Measurements from ENCODE around the gene GSTA4.

The GSTA4 gene

DNA sequence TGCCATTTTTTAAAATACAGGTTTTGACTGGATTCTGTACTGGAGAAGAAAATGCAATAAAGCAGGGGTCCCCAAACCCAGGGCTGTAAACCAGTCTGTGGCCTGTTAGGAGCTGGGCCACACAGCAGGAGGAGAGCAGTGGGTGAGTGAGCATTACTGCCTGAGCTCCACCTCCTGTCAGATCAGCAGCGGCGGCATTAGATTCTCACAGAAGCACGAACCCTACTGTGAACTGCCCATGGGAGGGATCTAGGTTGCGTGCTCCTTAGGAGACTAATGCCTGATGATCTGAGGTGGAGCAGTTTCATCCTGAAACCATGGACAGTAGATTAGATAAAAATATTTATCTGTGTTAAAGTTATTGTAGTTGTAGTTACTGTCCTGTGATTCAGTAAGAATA is 49.0 kb upstream of the GSTA4 start (continued):
- TF ChIP-seq, protein P1, sequence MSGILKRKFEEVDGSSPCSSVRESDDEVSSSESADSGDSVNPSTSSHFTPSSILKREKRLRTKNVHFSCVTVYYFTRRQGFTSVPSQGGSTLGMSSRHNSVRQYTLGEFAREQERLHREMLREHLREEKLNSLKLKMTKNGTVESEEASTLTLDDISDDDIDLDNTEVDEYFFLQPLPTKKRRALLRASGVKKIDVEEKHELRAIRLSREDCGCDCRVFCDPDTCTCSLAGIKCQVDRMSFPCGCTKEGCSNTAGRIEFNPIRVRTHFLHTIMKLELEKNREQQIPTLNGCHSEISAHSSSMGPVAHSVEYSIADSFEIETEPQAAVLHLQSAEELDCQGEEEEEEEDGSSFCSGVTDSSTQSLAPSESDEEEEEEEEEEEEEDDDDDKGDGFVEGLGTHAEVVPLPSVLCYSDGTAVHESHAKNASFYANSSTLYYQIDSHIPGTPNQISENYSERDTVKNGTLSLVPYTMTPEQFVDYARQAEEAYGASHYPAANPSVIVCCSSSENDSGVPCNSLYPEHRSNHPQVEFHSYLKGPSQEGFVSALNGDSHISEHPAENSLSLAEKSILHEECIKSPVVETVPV (CRISPR knock-in tag; IDR thresholded peaks at IDR 0.05): no peak
- TF ChIP-seq, protein P2, sequence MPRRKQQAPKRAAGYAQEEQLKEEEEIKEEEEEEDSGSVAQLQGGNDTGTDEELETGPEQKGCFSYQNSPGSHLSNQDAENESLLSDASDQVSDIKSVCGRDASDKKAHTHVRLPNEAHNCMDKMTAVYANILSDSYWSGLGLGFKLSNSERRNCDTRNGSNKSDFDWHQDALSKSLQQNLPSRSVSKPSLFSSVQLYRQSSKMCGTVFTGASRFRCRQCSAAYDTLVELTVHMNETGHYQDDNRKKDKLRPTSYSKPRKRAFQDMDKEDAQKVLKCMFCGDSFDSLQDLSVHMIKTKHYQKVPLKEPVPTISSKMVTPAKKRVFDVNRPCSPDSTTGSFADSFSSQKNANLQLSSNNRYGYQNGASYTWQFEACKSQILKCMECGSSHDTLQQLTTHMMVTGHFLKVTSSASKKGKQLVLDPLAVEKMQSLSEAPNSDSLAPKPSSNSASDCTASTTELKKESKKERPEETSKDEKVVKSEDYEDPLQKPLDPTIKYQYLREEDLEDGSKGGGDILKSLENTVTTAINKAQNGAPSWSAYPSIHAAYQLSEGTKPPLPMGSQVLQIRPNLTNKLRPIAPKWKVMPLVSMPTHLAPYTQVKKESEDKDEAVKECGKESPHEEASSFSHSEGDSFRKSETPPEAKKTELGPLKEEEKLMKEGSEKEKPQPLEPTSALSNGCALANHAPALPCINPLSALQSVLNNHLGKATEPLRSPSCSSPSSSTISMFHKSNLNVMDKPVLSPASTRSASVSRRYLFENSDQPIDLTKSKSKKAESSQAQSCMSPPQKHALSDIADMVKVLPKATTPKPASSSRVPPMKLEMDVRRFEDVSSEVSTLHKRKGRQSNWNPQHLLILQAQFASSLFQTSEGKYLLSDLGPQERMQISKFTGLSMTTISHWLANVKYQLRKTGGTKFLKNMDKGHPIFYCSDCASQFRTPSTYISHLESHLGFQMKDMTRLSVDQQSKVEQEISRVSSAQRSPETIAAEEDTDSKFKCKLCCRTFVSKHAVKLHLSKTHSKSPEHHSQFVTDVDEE (CRISPR knock-in tag; IDR thresholded peaks at IDR 0.05): no peak

DNA sequence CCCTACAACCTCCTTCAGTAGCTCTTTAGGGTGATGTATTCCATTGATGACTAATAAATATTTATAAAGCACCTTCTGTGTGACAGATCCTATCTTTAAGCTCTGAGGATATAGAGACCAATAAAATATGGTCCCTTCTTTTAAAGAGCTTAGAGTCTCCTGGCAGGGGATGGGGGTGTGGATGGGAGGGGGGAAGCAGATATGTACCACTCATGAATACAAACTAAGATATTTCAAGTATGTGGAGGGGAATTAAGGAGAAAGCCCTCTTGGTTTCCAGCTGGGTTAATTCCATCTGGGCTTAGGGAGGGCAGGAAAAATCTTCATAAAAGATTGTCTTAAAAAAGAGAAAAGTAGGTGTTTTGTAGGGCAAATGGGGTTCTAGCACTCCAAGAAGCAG is 48.5 kb upstream of the GSTA4 start:
- peak; percentile 57 for ATAC-seq
- TF ChIP-seq TOX (CRISPR knock-in tag; IDR thresholded peaks at IDR 0.05; ENCODE audit: borderline replicate concordance): no peak
- no peak for TF ChIP-seq CSDC2 (CRISPR knock-in tag; IDR thresholded peaks at IDR 0.05)
- TF ChIP-seq, protein P1 (CRISPR knock-in tag; IDR thresholded peaks at IDR 0.05): no peak
- TF ChIP-seq GLIS3 (CRISPR knock-in tag; IDR thresholded peaks at IDR 0.05): no peak
- TF ChIP-seq RARB (CRISPR knock-in tag; IDR thresholded peaks at IDR 0.05): no peak
- TF ChIP-seq, protein P2 (CRISPR knock-in tag; IDR thresholded peaks at IDR 0.05): no peak
- TF ChIP-seq ESRRG (CRISPR knock-in tag; IDR thresholded peaks at IDR 0.05): no peak
- TF ChIP-seq ZFP3 (CRISPR knock-in tag; IDR thresholded peaks at IDR 0.05): no peak

DNA sequence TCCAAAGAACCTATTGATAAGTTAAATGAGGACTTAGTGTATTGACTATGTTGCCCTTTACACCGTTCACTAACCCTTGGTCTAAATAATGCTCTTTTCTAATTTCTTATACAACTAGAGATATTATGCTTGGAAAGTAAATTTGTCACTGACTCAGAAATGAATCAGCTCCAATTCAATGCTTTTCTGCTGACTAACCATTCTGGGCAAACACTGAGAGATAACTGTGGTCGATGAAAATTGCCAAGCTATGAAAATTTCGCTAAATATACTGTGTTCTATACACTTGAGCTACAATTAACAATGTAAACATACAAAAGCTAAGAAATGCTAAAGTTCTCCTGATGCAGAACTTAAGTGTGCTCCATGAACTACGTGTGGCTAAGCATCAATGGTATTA is 47.0 kb upstream of the GSTA4 start:
- ATAC-seq: peak; percentile 65
- TF ChIP-seq, protein P3, sequence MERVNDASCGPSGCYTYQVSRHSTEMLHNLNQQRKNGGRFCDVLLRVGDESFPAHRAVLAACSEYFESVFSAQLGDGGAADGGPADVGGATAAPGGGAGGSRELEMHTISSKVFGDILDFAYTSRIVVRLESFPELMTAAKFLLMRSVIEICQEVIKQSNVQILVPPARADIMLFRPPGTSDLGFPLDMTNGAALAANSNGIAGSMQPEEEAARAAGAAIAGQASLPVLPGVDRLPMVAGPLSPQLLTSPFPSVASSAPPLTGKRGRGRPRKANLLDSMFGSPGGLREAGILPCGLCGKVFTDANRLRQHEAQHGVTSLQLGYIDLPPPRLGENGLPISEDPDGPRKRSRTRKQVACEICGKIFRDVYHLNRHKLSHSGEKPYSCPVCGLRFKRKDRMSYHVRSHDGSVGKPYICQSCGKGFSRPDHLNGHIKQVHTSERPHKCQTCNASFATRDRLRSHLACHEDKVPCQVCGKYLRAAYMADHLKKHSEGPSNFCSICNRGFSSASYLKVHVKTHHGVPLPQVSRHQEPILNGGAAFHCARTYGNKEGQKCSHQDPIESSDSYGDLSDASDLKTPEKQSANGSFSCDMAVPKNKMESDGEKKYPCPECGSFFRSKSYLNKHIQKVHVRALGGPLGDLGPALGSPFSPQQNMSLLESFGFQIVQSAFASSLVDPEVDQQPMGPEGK (CRISPR knock-in tag; IDR thresholded peaks at IDR 0.05; ENCODE audit: borderline replicate concordance): no peak
- TF ChIP-seq, protein P4, sequence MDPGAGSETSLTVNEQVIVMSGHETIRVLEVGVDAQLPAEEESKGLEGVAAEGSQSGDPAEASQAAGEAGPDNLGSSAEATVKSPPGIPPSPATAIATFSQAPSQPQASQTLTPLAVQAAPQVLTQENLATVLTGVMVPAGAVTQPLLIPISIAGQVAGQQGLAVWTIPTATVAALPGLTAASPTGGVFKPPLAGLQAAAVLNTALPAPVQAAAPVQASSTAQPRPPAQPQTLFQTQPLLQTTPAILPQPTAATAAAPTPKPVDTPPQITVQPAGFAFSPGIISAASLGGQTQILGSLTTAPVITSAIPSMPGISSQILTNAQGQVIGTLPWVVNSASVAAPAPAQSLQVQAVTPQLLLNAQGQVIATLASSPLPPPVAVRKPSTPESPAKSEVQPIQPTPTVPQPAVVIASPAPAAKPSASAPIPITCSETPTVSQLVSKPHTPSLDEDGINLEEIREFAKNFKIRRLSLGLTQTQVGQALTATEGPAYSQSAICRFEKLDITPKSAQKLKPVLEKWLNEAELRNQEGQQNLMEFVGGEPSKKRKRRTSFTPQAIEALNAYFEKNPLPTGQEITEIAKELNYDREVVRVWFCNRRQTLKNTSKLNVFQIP (CRISPR knock-in tag; IDR thresholded peaks at IDR 0.05; ENCODE audit: borderline replicate concordance, low read depth): no peak
- TF ChIP-seq TOX (CRISPR knock-in tag; IDR thresholded peaks at IDR 0.05; ENCODE audit: borderline replicate concordance) (no peak), RARB (CRISPR knock-in tag; IDR thresholded peaks at IDR 0.05) (no peak), SNAI2 (CRISPR knock-in tag; IDR thresholded peaks at IDR 0.05) (no peak), TCF4 (CRISPR knock-in tag; IDR thresholded peaks at IDR 0.05; ENCODE audit: borderline replicate concordance) (no peak), GLIS3 (CRISPR knock-in tag; IDR thresholded peaks at IDR 0.05) (no peak), CSDC2 (CRISPR knock-in tag; IDR thresholded peaks at IDR 0.05) (no peak)

DNA sequence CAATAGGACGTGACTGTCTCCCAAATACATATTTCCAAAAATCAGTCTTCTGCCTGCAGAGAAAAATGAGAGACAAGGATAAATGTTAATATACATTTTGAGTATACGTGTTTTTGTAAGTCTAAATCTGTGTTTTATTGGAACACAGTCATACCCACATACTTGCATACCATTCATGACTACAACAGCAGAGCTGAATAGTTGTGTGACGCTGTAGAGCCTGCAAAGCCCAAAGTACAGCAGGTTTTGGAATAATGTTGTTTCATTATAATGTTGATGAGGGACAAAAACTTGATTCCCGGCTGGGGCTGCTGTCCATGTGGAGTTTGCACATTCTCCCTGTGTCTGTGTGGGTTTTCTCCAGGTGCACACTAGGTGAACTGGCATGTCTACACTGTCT is 46.3 kb upstream of the GSTA4 start:
- TF ChIP-seq ZFP30 (CRISPR knock-in tag; IDR thresholded peaks at IDR 0.05) (no peak), SNAI2 (CRISPR knock-in tag; IDR thresholded peaks at IDR 0.05) (no peak), BACH2 (CRISPR knock-in tag; IDR thresholded peaks at IDR 0.05; ENCODE audit: borderline replicate concordance) (no peak), ZC3H10 (CRISPR knock-in tag; IDR thresholded peaks at IDR 0.05) (no peak), GLIS3 (CRISPR knock-in tag; IDR thresholded peaks at IDR 0.05) (no peak), CSDC2 (CRISPR knock-in tag; IDR thresholded peaks at IDR 0.05) (no peak), TCF4 (CRISPR knock-in tag; IDR thresholded peaks at IDR 0.05; ENCODE audit: borderline replicate concordance) (no peak), ZNF565 (CRISPR knock-in tag; conservative IDR thresholded peaks at IDR 0.05; ENCODE audit: low read depth) (no peak)
- TF ChIP-seq, protein P3 (CRISPR knock-in tag; IDR thresholded peaks at IDR 0.05; ENCODE audit: borderline replicate concordance): no peak
- TF ChIP-seq, protein P1 (CRISPR knock-in tag; IDR thresholded peaks at IDR 0.05): no peak
- ATAC-seq: peak; percentile 60

Data from SK-N-SH treated with all-trans-retinoic acid at 6 μM for 48 hours (cell line).